ENCODE measurements around the gene DOK6. TPM values are rescaled to one million over a fixed set of nuclear protein-coding genes. Genes with fewer than 3 reads are reported as not detected.

Gene DOK6
- total RNA-seq, 1 experiment from 2014 or later, result not detected

DNA sequence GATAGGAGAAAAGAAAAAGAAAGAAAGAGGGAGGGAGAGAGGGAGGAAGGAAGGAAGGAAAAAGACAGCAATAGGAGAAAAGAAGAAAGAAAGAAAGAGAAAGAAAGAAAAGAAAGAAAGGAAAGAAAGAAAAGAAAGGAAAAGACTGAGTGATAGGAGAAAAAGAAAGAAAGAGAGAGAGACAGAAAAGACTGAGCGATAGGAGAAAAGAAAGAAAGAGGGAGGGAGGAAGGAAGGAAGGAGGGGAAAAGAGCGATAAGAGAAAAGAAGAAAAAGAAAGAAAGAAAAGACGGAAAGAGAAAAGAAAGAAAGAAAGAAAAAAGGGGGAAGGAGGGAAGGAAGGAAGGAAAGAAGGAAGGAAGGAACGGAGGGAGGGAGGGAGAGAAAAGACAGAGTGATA, 216.7 kb downstream of the DOK6 start:
- no peak for DNase-seq
- ChIA-PET CTCF (no interaction called here), POLR2A (ENCODE audit: unreplicated experiment) (no interaction called here)
- H3K27ac ChIP-seq, result no peak overlapping the region
- H3K4me2 ChIP-seq, result no peak overlapping the region
- no peaks in the 10 kb centered on the region for H3K9me3 ChIP-seq (ENCODE audit: insufficient read depth, low read depth)
- H3K79me2 ChIP-seq (ENCODE audit: low read depth), result no peaks in the 10 kb centered on the region
- BruUV-seq (replicated peaks), result no TSS peak
- no peaks in the 10 kb centered on the region for H3K9me2 ChIP-seq (ENCODE audit: insufficient read depth)
- H3K27me3 ChIP-seq (ENCODE audit: insufficient read depth, low read depth), result no peaks in the 10 kb centered on the region
- TF ChIP-seq, protein P1, sequence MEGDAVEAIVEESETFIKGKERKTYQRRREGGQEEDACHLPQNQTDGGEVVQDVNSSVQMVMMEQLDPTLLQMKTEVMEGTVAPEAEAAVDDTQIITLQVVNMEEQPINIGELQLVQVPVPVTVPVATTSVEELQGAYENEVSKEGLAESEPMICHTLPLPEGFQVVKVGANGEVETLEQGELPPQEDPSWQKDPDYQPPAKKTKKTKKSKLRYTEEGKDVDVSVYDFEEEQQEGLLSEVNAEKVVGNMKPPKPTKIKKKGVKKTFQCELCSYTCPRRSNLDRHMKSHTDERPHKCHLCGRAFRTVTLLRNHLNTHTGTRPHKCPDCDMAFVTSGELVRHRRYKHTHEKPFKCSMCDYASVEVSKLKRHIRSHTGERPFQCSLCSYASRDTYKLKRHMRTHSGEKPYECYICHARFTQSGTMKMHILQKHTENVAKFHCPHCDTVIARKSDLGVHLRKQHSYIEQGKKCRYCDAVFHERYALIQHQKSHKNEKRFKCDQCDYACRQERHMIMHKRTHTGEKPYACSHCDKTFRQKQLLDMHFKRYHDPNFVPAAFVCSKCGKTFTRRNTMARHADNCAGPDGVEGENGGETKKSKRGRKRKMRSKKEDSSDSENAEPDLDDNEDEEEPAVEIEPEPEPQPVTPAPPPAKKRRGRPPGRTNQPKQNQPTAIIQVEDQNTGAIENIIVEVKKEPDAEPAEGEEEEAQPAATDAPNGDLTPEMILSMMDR (conservative IDR thresholded peaks at IDR 0.05), result no peak
- no peak for TF ChIP-seq EZH2 (IDR thresholded peaks at IDR 0.05; ENCODE audit: low read depth)
- H4K20me1 ChIP-seq (ENCODE audit: insufficient read depth), result no peaks in the 10 kb centered on the region
- H3F3A ChIP-seq (ENCODE audit: insufficient read depth, low read depth), result no peaks in the 10 kb centered on the region
- H3K36me3 ChIP-seq (ENCODE audit: low read depth), result no peaks in the 10 kb centered on the region
- H2AFZ ChIP-seq, result no peak overlapping the region
- intact Hi-C loops (cut with micrococcal nuclease; ENCODE audit: unreplicated experiment), result no loop called here
- no peaks in the 10 kb centered on the region for H3K4me1 ChIP-seq (replicated peaks; ENCODE audit: insufficient read depth)
- H3K4me3 ChIP-seq, result no peak overlapping the region

- Histone ChIP-seq H3K4me3 (no peak overlapping the region), H3K27ac (no peak overlapping the region), H3K4me2 (no peak overlapping the region), H3K79me2 (ENCODE audit: low read depth) (no peaks in the 10 kb centered on the region), H2AFZ (peak overlapping the region; percentile 44; the same call in 1 of the 2 replicates), H3K9me3 (ENCODE audit: insufficient read depth, low read depth) (no peaks in the 10 kb centered on the region), H3K27me3 (ENCODE audit: insufficient read depth, low read depth) (no peaks in the 10 kb centered on the region), H3F3A (ENCODE audit: insufficient read depth, low read depth) (no peaks in the 10 kb centered on the region), H3K4me1 (replicated peaks; ENCODE audit: insufficient read depth) (no peaks in the 10 kb centered on the region), H3K36me3 (ENCODE audit: low read depth) (no peaks in the 10 kb centered on the region), H4K20me1 (ENCODE audit: insufficient read depth) (no peaks in the 10 kb centered on the region), H3K9me2 (ENCODE audit: insufficient read depth) (no peaks in the 10 kb centered on the region)
- DNase-seq, result no peak
- intact Hi-C loops (cut with micrococcal nuclease; ENCODE audit: unreplicated experiment), result no loop called here
- POLR2A ChIA-PET (ENCODE audit: unreplicated experiment), result no interaction called here
- CTCF ChIA-PET, result no interaction called here
- no TSS peak for BruUV-seq (replicated peaks)
- TF ChIP-seq, protein P1 (conservative IDR thresholded peaks at IDR 0.05), result no peak
- TF ChIP-seq EZH2 (IDR thresholded peaks at IDR 0.05; ENCODE audit: low read depth), result no peak
Measured at GRCh38 chr18:69617888-69618287, 217.2 kb downstream of the DOK6 start.

GRCh38 chr18:69622184-69622583, 221.5 kb downstream of the DOK6 start:
- DNase-seq, result no peak
- H3K79me2 ChIP-seq (ENCODE audit: low read depth), result no peaks in the 10 kb centered on the region
- intact Hi-C loops (cut with micrococcal nuclease; ENCODE audit: unreplicated experiment), result no loop called here
- H3K4me1 ChIP-seq (replicated peaks; ENCODE audit: insufficient read depth), result no peaks in the 10 kb centered on the region
- no peaks in the 10 kb centered on the region for H3F3A ChIP-seq (ENCODE audit: insufficient read depth, low read depth)
- no peak overlapping the region for H3K4me2 ChIP-seq
- H3K4me3 ChIP-seq, result no peak overlapping the region
- H3K9me3 ChIP-seq (ENCODE audit: insufficient read depth, low read depth), result no peaks in the 10 kb centered on the region
- no peaks in the 10 kb centered on the region for H3K36me3 ChIP-seq (ENCODE audit: low read depth)
- ChIA-PET POLR2A (ENCODE audit: unreplicated experiment) (no interaction called here), CTCF (no interaction called here)
- no peak overlapping the region for H3K27ac ChIP-seq
- H3K9me2 ChIP-seq (ENCODE audit: insufficient read depth), result no peaks in the 10 kb centered on the region
- no peaks in the 10 kb centered on the region for H3K27me3 ChIP-seq (ENCODE audit: insufficient read depth, low read depth)
- TF ChIP-seq, protein P1 (conservative IDR thresholded peaks at IDR 0.05), result no peak
- no peak for TF ChIP-seq EZH2 (IDR thresholded peaks at IDR 0.05; ENCODE audit: low read depth)
- BruUV-seq (replicated peaks), result no TSS peak
- H2AFZ ChIP-seq, result no peak overlapping the region
- H4K20me1 ChIP-seq (ENCODE audit: insufficient read depth), result no peaks in the 10 kb centered on the region

Measured in PC-9 (cell line).